Measurements from ENCODE around the gene CEBPG.

Gene CEBPG

DNA sequence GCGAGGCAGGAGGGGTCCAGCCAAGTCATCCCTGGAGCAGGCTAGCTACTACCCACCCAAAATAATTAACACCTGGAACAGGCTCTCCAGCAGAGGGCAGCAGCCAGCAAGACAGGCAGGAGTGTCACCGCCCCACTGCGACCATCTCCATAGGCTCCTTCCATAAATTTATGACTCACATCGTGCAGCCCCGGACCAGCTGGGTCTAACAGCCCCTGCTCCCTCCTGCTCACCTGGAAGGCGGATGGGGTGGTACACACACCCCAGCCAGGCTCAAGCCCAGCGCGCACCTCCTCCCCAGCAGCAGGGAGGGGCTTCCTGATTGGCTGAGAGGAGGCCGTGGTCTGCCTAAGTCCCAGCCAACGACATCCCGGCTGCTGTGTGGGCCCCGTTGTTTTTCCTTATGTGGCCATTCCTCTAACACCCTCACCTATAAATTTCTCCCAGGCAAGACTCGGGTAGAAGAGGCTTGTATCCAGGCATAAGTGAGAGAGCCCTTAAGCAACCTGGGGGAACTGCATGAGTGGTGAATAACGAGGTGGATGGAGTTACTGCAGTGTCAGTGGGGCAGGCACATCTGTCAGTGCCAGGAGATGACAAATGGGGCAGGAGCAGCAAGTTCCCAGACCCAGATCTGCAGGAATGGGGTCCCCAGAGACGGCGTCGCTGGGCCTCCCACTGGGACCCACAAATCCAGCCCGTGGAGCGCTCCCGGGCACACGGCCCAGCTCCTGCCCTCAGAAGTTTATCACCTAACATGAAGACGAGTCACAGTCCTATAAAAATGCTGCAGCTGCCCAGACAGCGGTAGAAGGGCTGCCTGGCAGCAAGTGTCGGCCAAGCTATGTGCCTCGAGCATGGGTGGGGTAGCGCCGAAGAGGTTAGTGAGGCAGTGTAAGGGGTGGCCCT is 43.1 kb downstream of the CEBPG start:
- no peak overlapping the region for H3K4me3 ChIP-seq (ENCODE audit: low read length)
- no peak overlapping the region for H2AFZ ChIP-seq (ENCODE audit: low read length)
- no peaks in the 10 kb centered on the region for H3K9me2 ChIP-seq (replicated peaks; ENCODE audit: insufficient read depth, low read length)
- no peaks in the 10 kb centered on the region for H3K27me3 ChIP-seq (replicated peaks; ENCODE audit: insufficient read depth, low read length)
- H3K4me2 ChIP-seq (ENCODE audit: low read depth, low read length) = no peak overlapping the region
- no peaks in the 10 kb centered on the region for H3K9me3 ChIP-seq (replicated peaks; ENCODE audit: insufficient read depth, low read length)
- H3K79me2 ChIP-seq (ENCODE audit: low read length) = no peaks in the 10 kb centered on the region
- H3F3A ChIP-seq (ENCODE audit: insufficient read depth, low read length) = no peaks in the 10 kb centered on the region
- H3K36me3 ChIP-seq (replicated peaks; ENCODE audit: insufficient read depth, low read length) = no peaks in the 10 kb centered on the region
- no peaks in the 10 kb centered on the region for H4K20me1 ChIP-seq (ENCODE audit: insufficient read depth, low read length)
- no peak overlapping the region for H3K27ac ChIP-seq (ENCODE audit: low read length)
- no peaks in the 10 kb centered on the region for H3K4me1 ChIP-seq (ENCODE audit: low read length)
- H3K9ac ChIP-seq (ENCODE audit: low read length) = no peak overlapping the region
- peak; percentile 41 for DNase-seq
- no peak for TF ChIP-seq EZH2 (optimal IDR thresholded peaks at IDR 0.05; ENCODE audit: low read depth, low read length)
- TF ChIP-seq, protein P1, sequence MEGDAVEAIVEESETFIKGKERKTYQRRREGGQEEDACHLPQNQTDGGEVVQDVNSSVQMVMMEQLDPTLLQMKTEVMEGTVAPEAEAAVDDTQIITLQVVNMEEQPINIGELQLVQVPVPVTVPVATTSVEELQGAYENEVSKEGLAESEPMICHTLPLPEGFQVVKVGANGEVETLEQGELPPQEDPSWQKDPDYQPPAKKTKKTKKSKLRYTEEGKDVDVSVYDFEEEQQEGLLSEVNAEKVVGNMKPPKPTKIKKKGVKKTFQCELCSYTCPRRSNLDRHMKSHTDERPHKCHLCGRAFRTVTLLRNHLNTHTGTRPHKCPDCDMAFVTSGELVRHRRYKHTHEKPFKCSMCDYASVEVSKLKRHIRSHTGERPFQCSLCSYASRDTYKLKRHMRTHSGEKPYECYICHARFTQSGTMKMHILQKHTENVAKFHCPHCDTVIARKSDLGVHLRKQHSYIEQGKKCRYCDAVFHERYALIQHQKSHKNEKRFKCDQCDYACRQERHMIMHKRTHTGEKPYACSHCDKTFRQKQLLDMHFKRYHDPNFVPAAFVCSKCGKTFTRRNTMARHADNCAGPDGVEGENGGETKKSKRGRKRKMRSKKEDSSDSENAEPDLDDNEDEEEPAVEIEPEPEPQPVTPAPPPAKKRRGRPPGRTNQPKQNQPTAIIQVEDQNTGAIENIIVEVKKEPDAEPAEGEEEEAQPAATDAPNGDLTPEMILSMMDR (IDR thresholded peaks at IDR 0.05; ENCODE audit: low read length) = peak; percentile 54

DNA sequence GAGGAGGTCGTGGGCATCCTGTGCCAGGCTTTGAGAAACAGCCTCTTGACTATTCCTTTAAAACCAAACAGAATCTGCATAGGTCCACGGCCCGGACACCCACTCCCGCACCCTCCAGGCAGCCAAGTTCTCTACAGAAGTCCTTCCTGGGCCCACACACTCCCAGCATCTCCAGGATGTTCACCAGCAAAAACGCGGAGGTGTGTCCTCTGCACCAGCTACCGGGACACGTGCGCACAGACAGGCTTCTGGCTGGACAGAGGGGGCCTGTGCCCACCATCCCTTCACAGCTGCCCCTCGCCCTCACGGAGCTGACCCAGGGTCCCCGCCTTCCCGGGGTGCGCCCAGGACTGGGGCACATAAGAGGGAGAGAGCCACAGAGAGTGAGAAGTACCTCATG is 44.2 kb downstream of the CEBPG start:
- Histone ChIP-seq H3K36me3 (replicated peaks; ENCODE audit: insufficient read depth, low read length) (no peaks in the 10 kb centered on the region), H3K4me2 (ENCODE audit: low read depth, low read length) (no peak overlapping the region), H3K9me3 (replicated peaks; ENCODE audit: insufficient read depth, low read length) (no peaks in the 10 kb centered on the region), H3K4me3 (ENCODE audit: low read length) (no peak overlapping the region), H3K9ac (ENCODE audit: low read length) (no peak overlapping the region), H3K9me2 (replicated peaks; ENCODE audit: insufficient read depth, low read length) (no peaks in the 10 kb centered on the region), H3K4me1 (ENCODE audit: low read length) (no peaks in the 10 kb centered on the region), H3F3A (ENCODE audit: insufficient read depth, low read length) (no peaks in the 10 kb centered on the region), H3K27ac (ENCODE audit: low read length) (no peak overlapping the region), H2AFZ (ENCODE audit: low read length) (no peak overlapping the region), H3K27me3 (replicated peaks; ENCODE audit: insufficient read depth, low read length) (no peaks in the 10 kb centered on the region), H3K79me2 (ENCODE audit: low read length) (no peaks in the 10 kb centered on the region), H4K20me1 (ENCODE audit: insufficient read depth, low read length) (no peaks in the 10 kb centered on the region)
- TF ChIP-seq EZH2phosphoT487 (IDR thresholded peaks at IDR 0.05; ENCODE audit: low read length) = no peak
- TF ChIP-seq EZH2 (optimal IDR thresholded peaks at IDR 0.05; ENCODE audit: low read depth, low read length) = no peak
- TF ChIP-seq, protein P1 (IDR thresholded peaks at IDR 0.05; ENCODE audit: low read length) = no peak
- no peak for DNase-seq

DNA sequence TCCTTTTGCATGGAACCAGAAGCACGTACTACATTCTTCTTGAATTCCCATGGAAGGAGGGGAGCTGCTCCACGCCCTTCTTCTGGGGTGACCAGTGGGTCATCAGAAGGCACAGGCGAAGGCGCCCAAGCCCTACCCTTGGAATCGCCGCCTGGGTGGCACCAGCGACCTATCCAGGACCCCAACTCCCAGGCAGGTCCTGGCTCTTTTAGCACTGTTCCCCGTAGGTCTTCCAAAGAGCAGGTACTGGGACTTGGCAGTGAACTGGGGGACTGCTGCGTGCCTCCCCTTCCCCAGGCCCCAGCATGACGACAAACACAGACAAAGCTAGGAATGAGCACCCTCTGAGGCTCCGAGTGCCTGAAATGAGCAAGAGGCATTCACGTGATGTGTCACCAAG is 45.0 kb downstream of the CEBPG start:
- Histone ChIP-seq H2AFZ (ENCODE audit: low read length) (no peak overlapping the region), H4K20me1 (ENCODE audit: insufficient read depth, low read length) (no peaks in the 10 kb centered on the region), H3K27me3 (replicated peaks; ENCODE audit: insufficient read depth, low read length) (no peaks in the 10 kb centered on the region), H3K9me3 (replicated peaks; ENCODE audit: insufficient read depth, low read length) (no peaks in the 10 kb centered on the region), H3K79me2 (ENCODE audit: low read length) (no peaks in the 10 kb centered on the region), H3K27ac (ENCODE audit: low read length) (no peak overlapping the region), H3F3A (ENCODE audit: insufficient read depth, low read length) (no peaks in the 10 kb centered on the region), H3K36me3 (replicated peaks; ENCODE audit: insufficient read depth, low read length) (no peaks in the 10 kb centered on the region), H3K4me3 (ENCODE audit: low read length) (no peak overlapping the region), H3K9me2 (replicated peaks; ENCODE audit: insufficient read depth, low read length) (no peaks in the 10 kb centered on the region), H3K4me2 (ENCODE audit: low read depth, low read length) (no peak overlapping the region), H3K4me1 (ENCODE audit: low read length) (no peaks in the 10 kb centered on the region), H3K9ac (ENCODE audit: low read length) (no peak overlapping the region)
- no peak for TF ChIP-seq EZH2 (optimal IDR thresholded peaks at IDR 0.05; ENCODE audit: low read depth, low read length)
- TF ChIP-seq EZH2phosphoT487 (IDR thresholded peaks at IDR 0.05; ENCODE audit: low read length) = no peak
- TF ChIP-seq, protein P1 (IDR thresholded peaks at IDR 0.05; ENCODE audit: low read length) = no peak
- no peak for DNase-seq

Measured in MM.1S (cell line).